Neural cell (in vitro differentiated cells): Measurements from ENCODE around the gene CNP. TPM values are rescaled to one million over a fixed set of nuclear protein-coding genes. Genes with fewer than 3 reads are reported as not detected.
"Not testable (repeated sequence)": the region's sequence is repeated elsewhere in the genome, so short reads cannot be mapped to it uniquely, and the experiment has no call there.

Experiments used
- H2AFZ ChIP-seq: fragments of 200-600, 300-800 bp; sonication (generic), shearing (Covaris generic); 2 replicates; pipeline ENCODE4 v1.6.0; 2014; ENCODE audit warnings: low read depth, mild to moderate bottlenecking, antibody characterized with exemption, low read length, moderate library complexity
- H3F3A ChIP-seq: fragments of 200-600 bp; shearing (Covaris generic); 2 replicates; pipeline ENCODE4 v1.6.1; 2016; ENCODE audit warnings: mild to moderate bottlenecking, moderate library complexity, mixed read lengths, antibody characterized with exemption, low read length; ENCODE audit not compliant: insufficient read depth, poor library complexity, severe bottlenecking
- H3K27ac ChIP-seq: fragments of 200-600, 300-800 bp; sonication (generic), shearing (Covaris generic); 2 replicates; pipeline ENCODE4 v1.5.1; 2014; ENCODE audit warnings: mild to moderate bottlenecking, low read length, moderate library complexity
- H3K27me3 ChIP-seq: fragments of 300-800, 200-600 bp; sonication (generic), shearing (Covaris generic); 2 replicates; pipeline ENCODE4 v1.6.0; 2014; ENCODE audit warnings: mild to moderate bottlenecking, low read depth, low read length, moderate library complexity; ENCODE audit not compliant: insufficient read depth
- H3K36me3 ChIP-seq: fragments of 300-800, 200-600 bp; sonication (generic), shearing (Covaris generic); 2 replicates; pipeline ENCODE4 v1.5.1; 2014; ENCODE audit warnings: mild to moderate bottlenecking, antibody characterized with exemption, low read length, moderate library complexity; ENCODE audit not compliant: insufficient read depth
- H3K4me2 ChIP-seq: fragments of 300-800, 200-600 bp; sonication (generic), shearing (Covaris generic); 2 replicates; pipeline ENCODE4 v1.6.0; 2014; ENCODE audit warnings: mild to moderate bottlenecking, low read length
- H3K4me3 ChIP-seq: fragments of 300-800, 200-600 bp; sonication (generic), shearing (Covaris generic); 2 replicates; pipeline ENCODE4 v1.5.1; 2014; ENCODE audit warnings: mild to moderate bottlenecking, low read length, moderate library complexity
- H3K79me2 ChIP-seq: fragments of 200-600 bp; shearing (Covaris generic); replicated peaks from 2 replicates; pipeline ENCODE4 v1.6.0; 2014; ENCODE audit warnings: mild to moderate bottlenecking, low read length, moderate library complexity; ENCODE audit not compliant: insufficient read depth
- H3K9ac ChIP-seq: fragments of 300-800, 200-600 bp; sonication (generic), shearing (Covaris generic); 2 replicates; pipeline ENCODE4 v1.6.1; 2016; ENCODE audit warnings: mild to moderate bottlenecking, low read length, mixed read lengths
- H3K9me2 ChIP-seq: fragments of 200-600 bp; shearing (Covaris generic); 2 replicates; pipeline ENCODE4 v1.6.1; 2016; ENCODE audit warnings: mild to moderate bottlenecking, low read length, mixed read lengths; ENCODE audit not compliant: insufficient read depth
- H3K9me3 ChIP-seq: fragments of 200-600, 300-800 bp; sonication (generic), shearing (Covaris generic); 2 replicates; pipeline ENCODE4 v1.6.1; 2016; ENCODE audit warnings: mild to moderate bottlenecking, mixed run types, low read length, moderate library complexity, mixed read lengths
- H4K20me1 ChIP-seq: fragments of 200-600 bp; shearing (Covaris generic); 2 replicates; pipeline ENCODE4 v1.6.1; 2016; ENCODE audit warnings: mild to moderate bottlenecking, mixed run types; ENCODE audit not compliant: insufficient read depth
- CTCF ChIP-seq: fragments of 450-650 bp; IDR thresholded peaks from 2 replicates; pipeline ENCODE4 v1.5.1; 2014; ENCODE audit warnings: antibody characterized with exemption, mild to moderate bottlenecking, moderate library complexity; ENCODE audit not compliant: poor library complexity, severe bottlenecking
- EP300 ChIP-seq: fragments of 450-650 bp; conservative IDR thresholded peaks from 2 replicates; pipeline ENCODE4 v1.6.1; 2014; ENCODE audit warnings: antibody characterized with exemption, mild to moderate bottlenecking, moderate library complexity; ENCODE audit not compliant: poor library complexity, severe bottlenecking
- EZH2 ChIP-seq: fragments of 200-600, 300-800 bp; shearing (Covaris generic), sonication (generic); IDR thresholded peaks from 2 replicates; pipeline ENCODE4 v1.6.1; 2014; ENCODE audit warnings: antibody characterized with exemption, low read length, borderline replicate concordance, mild to moderate bottlenecking; ENCODE audit not compliant: insufficient read depth, poor library complexity, severe bottlenecking
- MXI1 ChIP-seq: fragments of 450-650 bp; conservative IDR thresholded peaks from 2 replicates; pipeline ENCODE4 v1.6.1; 2014; ENCODE audit warnings: antibody characterized with exemption, mild to moderate bottlenecking; ENCODE audit not compliant: poor library complexity, severe bottlenecking
- POLR2AphosphoS5 ChIP-seq: IDR thresholded peaks from 2 replicates; pipeline ENCODE4 v1.6.1; 2012
- RAD21 ChIP-seq: fragments of 450-650 bp; conservative IDR thresholded peaks from 2 replicates; pipeline ENCODE4 v1.6.1; 2014; ENCODE audit warnings: antibody characterized with exemption, mild to moderate bottlenecking, moderate library complexity
- REST ChIP-seq: IDR thresholded peaks from 2 replicates; pipeline ENCODE4 v1.6.1; 2012; ENCODE audit warnings: borderline replicate concordance
- SMC3 ChIP-seq: fragments of 450-650 bp; conservative IDR thresholded peaks from 2 replicates; pipeline ENCODE4 v1.6.1; 2014; ENCODE audit warnings: antibody characterized with exemption, mild to moderate bottlenecking, moderate library complexity; ENCODE audit not compliant: poor library complexity
- TAF1 ChIP-seq: IDR thresholded peaks from 2 replicates; pipeline ENCODE4 v1.6.1; 2012; ENCODE audit warnings: low read depth
- polyA plus RNA-seq: library from polyadenylated mRNA; depleted of rRNA; stranded (reverse); fragments of >200 nt; gene quantifications from 2 replicates; pipeline ENCODE4 v1.2.3, GENCODE V29; 2014

The CNP gene
- polyA plus RNA-seq, 1 donor from 2014 or later = 27.7 TPM

- not testable (repeated sequence) for H3K36me3 ChIP-seq, H3K4me2 ChIP-seq
These were observed 34.9 kb upstream of the CNP start for GRCh38 chr17:41931715-41932114.

GRCh38 chr17:41932816-41933389, 33.7 kb upstream of the CNP start:
- H3K9me2 ChIP-seq = no peaks in the 10 kb centered on the region
- no peaks in the 10 kb centered on the region for H3F3A ChIP-seq
- H4K20me1 ChIP-seq = no peaks in the 10 kb centered on the region
- H3K4me2 ChIP-seq = no peak overlapping the region
- H3K9me3 ChIP-seq = no peaks in the 10 kb centered on the region
- no peaks in the 10 kb centered on the region for H3K27me3 ChIP-seq
- H3K9ac ChIP-seq = no peak overlapping the region
- H3K4me3 ChIP-seq = no peak overlapping the region
- TF ChIP-seq EP300 = no peak
- no peak for TF ChIP-seq CTCF
- no peak for TF ChIP-seq EZH2
- TF ChIP-seq MXI1 = no peak
- TF ChIP-seq POLR2AphosphoS5 = no peak
- no peak for TF ChIP-seq SMC3
- no peak for TF ChIP-seq RAD21
- no peak for TF ChIP-seq TAF1
- TF ChIP-seq REST = no peak
- no peak overlapping the region for H2AFZ ChIP-seq
- H3K27ac ChIP-seq = no peak overlapping the region
- H3K79me2 ChIP-seq = peaks cover 8% of the 10 kb centered on the region
- peaks cover 5% of the 10 kb centered on the region for H3K36me3 ChIP-seq

More at GRCh38 chr17:41931715-41932114, 34.9 kb upstream of the CNP start:
- not testable (repeated sequence) for H3K9ac ChIP-seq, H3K27ac ChIP-seq, H2AFZ ChIP-seq, H3K9me2 ChIP-seq, H3K9me3 ChIP-seq, H3K27me3 ChIP-seq, H3F3A ChIP-seq, H4K20me1 ChIP-seq, H3K79me2 ChIP-seq
- peak overlapping the region; percentile 69 for H3K4me3 ChIP-seq

- peaks cover 8% of the 10 kb centered on the region for H3K79me2 ChIP-seq
- no peaks in the 10 kb centered on the region for H3K9me2 ChIP-seq
- no peak overlapping the region for H3K27ac ChIP-seq
These were observed 31.0 kb upstream of the CNP start for GRCh38 chr17:41935641-41936040.

More at GRCh38 chr17:41935641-41936040, 31.0 kb upstream of the CNP start:
- Histone ChIP-seq H3K9me3 (no peaks in the 10 kb centered on the region), H4K20me1 (no peaks in the 10 kb centered on the region), H2AFZ (no peak overlapping the region), H3F3A (no peaks in the 10 kb centered on the region), H3K4me3 (no peak overlapping the region), H3K27me3 (no peaks in the 10 kb centered on the region), H3K9ac (no peak overlapping the region), H3K36me3 (peaks cover 5% of the 10 kb centered on the region), H3K4me2 (no peak overlapping the region)
- TF ChIP-seq TAF1 (no peak), SMC3 (no peak), EZH2 (no peak), RAD21 (no peak), MXI1 (no peak), POLR2AphosphoS5 (no peak), REST (no peak), CTCF (no peak), EP300 (no peak)
